IMR-90 (cell line): ENCODE data around the gene LRRC36. TPM values are rescaled to one million over a fixed set of nuclear protein-coding genes. Genes with fewer than 3 reads are reported as not detected.

Experiments used
- ATAC-seq: fragments of 200-7000 bp; cut with Tn5 transposase; 2 replicates; pipeline ENCODE4 v1.9.1; 2020; ENCODE audit warnings: low read depth, mild to moderate bottlenecking, moderate library complexity
- BruUV-seq: library from RNA; stranded (reverse); fragments of 400-500 nt; replicated peaks from 2 replicates; lab custom pipeline; 2021; lab: Mats Ljungman, UMichigan
- CTCF ChIA-PET: fragments of 300-600 bp; formaldehyde crosslinking; extraction: SDS; loops from one replicate; lab custom pipeline; 2021; ENCODE audit warnings: antibody characterized with exemption; lab: Yijun Ruan, JAX
- POLR2A ChIA-PET: fragments of 300-600 bp; sonication (Branson Sonifier 250); formaldehyde crosslinking; loops from one replicate; lab custom pipeline; 2022; ENCODE audit warnings: antibody characterized with exemption; ENCODE audit not compliant: unreplicated experiment; lab: Charles Lee
- DNase-seq: peaks from one replicate; pipeline ENCODE4 v3.0.0; 2013
- H2AFZ ChIP-seq: replicated peaks from 2 replicates; pipeline ENCODE3; 2013; ENCODE audit warnings: low read length, mild to moderate bottlenecking; ENCODE audit not compliant: poor library complexity
- H2AK5ac ChIP-seq: 2 replicates; pipeline ENCODE4 v1.6.1; 2013; ENCODE audit warnings: low read depth, low read length, inconsistent platforms
- H2AK9ac ChIP-seq: replicated peaks from 2 replicates; pipeline ENCODE3; 2013; ENCODE audit warnings: mild to moderate bottlenecking, low read depth, low read length, moderate library complexity; ENCODE audit not compliant: poor library complexity
- H2BK120ac ChIP-seq: 2 replicates; pipeline ENCODE4 v1.6.1; 2013; ENCODE audit warnings: low read depth, low read length, inconsistent platforms
- H2BK15ac ChIP-seq: 3 replicates; pipeline ENCODE4 v1.6.1; 2013; ENCODE audit warnings: low read depth, low read length, inconsistent platforms
- H2BK20ac ChIP-seq: 2 replicates; pipeline ENCODE4 v1.6.1; 2013; ENCODE audit warnings: low read depth, mild to moderate bottlenecking, inconsistent platforms, low read length, moderate library complexity
- H2BK5ac ChIP-seq: 2 replicates; pipeline ENCODE4 v1.6.1; 2013; ENCODE audit warnings: mild to moderate bottlenecking, low read depth, low read length, inconsistent platforms; ENCODE audit not compliant: poor library complexity, severe bottlenecking
- H3K14ac ChIP-seq: replicated peaks from 2 replicates; pipeline ENCODE4 v1.6.1; 2013; ENCODE audit warnings: low read depth, low read length, inconsistent platforms
- H3K18ac ChIP-seq: 2 replicates; pipeline ENCODE4 v1.6.1; 2013; ENCODE audit warnings: low read depth, low read length, control low read depth
- H3K23ac ChIP-seq: 2 replicates; pipeline ENCODE4 v1.6.1; 2013; ENCODE audit warnings: low read depth, low read length, inconsistent platforms
- H3K27ac ChIP-seq: 2 replicates; pipeline ENCODE4 v1.5.1; 2013; ENCODE audit warnings: mild to moderate bottlenecking, control low read depth, low read length; ENCODE audit not compliant: insufficient read depth
- H3K27me3 ChIP-seq: 2 replicates; pipeline ENCODE4 v1.6.1; 2013; ENCODE audit warnings: low read length; ENCODE audit not compliant: control insufficient read depth, insufficient read depth
- H3K36me3 ChIP-seq: 2 replicates; pipeline ENCODE4 v1.6.1; 2013; ENCODE audit warnings: low read length, mixed read lengths; ENCODE audit not compliant: control insufficient read depth, insufficient read depth
- H3K4ac ChIP-seq: 2 replicates; pipeline ENCODE4 v1.6.1; 2013; ENCODE audit warnings: low read depth, low read length, inconsistent platforms
- H3K4me1 ChIP-seq: 2 replicates; pipeline ENCODE4 v1.6.1; 2013; ENCODE audit warnings: low read length, mixed read lengths; ENCODE audit not compliant: control insufficient read depth, insufficient read depth
- H3K4me2 ChIP-seq: 2 replicates; pipeline ENCODE4 v1.6.1; 2013; ENCODE audit warnings: low read depth, mild to moderate bottlenecking, control low read depth, low read length, moderate library complexity
- H3K4me3 ChIP-seq: 2 replicates; pipeline ENCODE4 v1.5.1; 2013; ENCODE audit warnings: low read depth, mild to moderate bottlenecking, control low read depth, low read length, moderate library complexity; ENCODE audit not compliant: insufficient read depth
- H3K56ac ChIP-seq: 2 replicates; pipeline ENCODE4 v1.6.1; 2013; ENCODE audit warnings: low read length, inconsistent platforms; ENCODE audit not compliant: insufficient read depth; ENCODE audit errors: extremely low read depth
- H3K79me1 ChIP-seq, 2 experiments: 2 replicates each; pipeline ENCODE4 v1.6.1; 2013; ENCODE audit warnings: low read length in 2 of 2, inconsistent platforms in 1 of 2, low read depth in 1 of 2
- H3K9ac ChIP-seq: 2 replicates; pipeline ENCODE4 v1.6.1; 2013; ENCODE audit warnings: low read depth, low read length, control low read depth
- H3K9me1 ChIP-seq: 2 replicates; pipeline ENCODE4 v1.6.1; 2013; ENCODE audit warnings: low read length, inconsistent platforms; ENCODE audit not compliant: insufficient read depth
- H3K9me3 ChIP-seq: 2 replicates; pipeline ENCODE4 v1.6.1; 2013; ENCODE audit warnings: low read length; ENCODE audit not compliant: control insufficient read depth, insufficient read depth
- H4K20me1 ChIP-seq: 2 replicates; pipeline ENCODE4 v1.6.1; 2013; ENCODE audit warnings: low read length, inconsistent platforms; ENCODE audit not compliant: insufficient read depth
- H4K5ac ChIP-seq: 2 replicates; pipeline ENCODE4 v1.6.1; 2013; ENCODE audit warnings: mild to moderate bottlenecking, low read depth, low read length, control low read depth
- H4K8ac ChIP-seq, 2 experiments: 2 replicates each; pipeline ENCODE4 v1.6.1; 2013; ENCODE audit warnings: low read depth in 2 of 2, low read length in 2 of 2, control low read depth in 1 of 2, inconsistent platforms in 1 of 2
- H4K91ac ChIP-seq: 2 replicates; pipeline ENCODE4 v1.6.1; 2013; ENCODE audit warnings: low read depth, low read length, inconsistent platforms; ENCODE audit not compliant: insufficient read depth
- BHLHE40 ChIP-seq: fragments of 150-350 bp; IDR thresholded peaks from 2 replicates; pipeline ENCODE4 v1.6.1; 2016; ENCODE audit warnings: mild to moderate bottlenecking, low read depth, low read length
- CEBPB ChIP-seq: IDR thresholded peaks from 2 replicates; pipeline ENCODE4 v1.6.1; 2012; ENCODE audit warnings: low read depth, low read length, improper control_type of control experiment
- CHD1 ChIP-seq: IDR thresholded peaks from 2 replicates; pipeline ENCODE4 v1.6.1; 2012; ENCODE audit warnings: low read depth, low read length, improper control_type of control experiment
- FOS ChIP-seq: fragments of 150-350 bp; IDR thresholded peaks from 2 replicates; pipeline ENCODE4 v1.6.1; 2016; ENCODE audit warnings: low read depth, low read length
- MAFK ChIP-seq: IDR thresholded peaks from 2 replicates; pipeline ENCODE4 v1.6.1; 2012; ENCODE audit warnings: low read depth, low read length, improper control_type of control experiment
- MAZ ChIP-seq: IDR thresholded peaks from 2 replicates; pipeline ENCODE4 v1.6.1; 2012; ENCODE audit warnings: low read depth, mild to moderate bottlenecking, low read length, improper control_type of control experiment, moderate library complexity, borderline replicate concordance
- MXI1 ChIP-seq: IDR thresholded peaks from 2 replicates; pipeline ENCODE4 v1.6.1; 2012; ENCODE audit warnings: low read depth, mild to moderate bottlenecking, low read length, moderate library complexity, borderline replicate concordance
- NFE2L2 ChIP-seq: fragments of 150-350 bp; IDR thresholded peaks from 2 replicates; pipeline ENCODE4 v1.6.1; 2016; ENCODE audit warnings: low read depth, mild to moderate bottlenecking, low read length
- POLR2A ChIP-seq: IDR thresholded peaks from 2 replicates; pipeline ENCODE4 v1.6.1; 2012; ENCODE audit warnings: mild to moderate bottlenecking, low read depth, low read length
- RAD21 ChIP-seq: IDR thresholded peaks from 2 replicates; pipeline ENCODE4 v1.6.1; 2012; ENCODE audit warnings: low read length, improper control_type of control experiment
- RCOR1 ChIP-seq: IDR thresholded peaks from 2 replicates; pipeline ENCODE4 v1.6.1; 2012; ENCODE audit warnings: mild to moderate bottlenecking, low read length, improper control_type of control experiment; ENCODE audit not compliant: insufficient replicate concordance
- RFX5 ChIP-seq: IDR thresholded peaks from 2 replicates; pipeline ENCODE4 v1.8.0; 2012; ENCODE audit warnings: low read depth, mild to moderate bottlenecking, low read length, moderate library complexity
- SMC3 ChIP-seq: fragments of 150-350 bp; IDR thresholded peaks from 2 replicates; pipeline ENCODE4 v1.6.1; 2016; ENCODE audit warnings: low read depth, mild to moderate bottlenecking, antibody characterized with exemption, low read length, moderate library complexity
- WGBS, 2 experiments: methylation state at CpG; one replicate each; pipeline versions ENCODE4 v1.1.5 to v1.1.7; 2013; ENCODE audit warnings: missing lambda C conversion rate in 2 of 2; ENCODE audit not compliant: insufficient read length in 1 of 2; ENCODE audit errors: extremely low coverage in 2 of 2; 5-methylcytosine and 5-hydroxymethylcytosine counted together
- dilution Hi-C: fragments of 300-500 bp; cut with HindIII; formaldehyde crosslinking; loops from one replicate; pipeline ENCODE4 v1.14.3; 2018; ENCODE audit warnings: low sequenced_read_pairs; ENCODE audit not compliant: unreplicated experiment
- in situ Hi-C: fragments of 300-500 bp; cut with MboI; formaldehyde crosslinking; loops from 3 replicates; pipeline ENCODE4 v1.14.3; 2019; ENCODE audit warnings: low sequenced_read_pairs, inconsistent platforms, mixed read lengths
- intact Hi-C: fragments of 100-400 bp; cut with micrococcal nuclease; formaldehyde crosslinking; loops from 2 replicates; pipeline ENCODE4 v1.10.0; 2022
- polyA plus RNA-seq, 3 experiments: library from polyadenylated mRNA; depleted of rRNA; stranded (reverse); fragments of >200 nt; gene quantifications; 2 replicates each; pipeline ENCODE4 v1.2.3, GENCODE V29; 2012; ENCODE audit warnings: low replicate concordance in 1 of 3
- total RNA-seq: library from RNA; depleted of rRNA; stranded (reverse); fragments of >200 nt; gene quantifications from 2 replicates; pipeline ENCODE4 v1.2.3, GENCODE V29; 2012
- TF ChIP-seq, protein P1 (sequence below): conservative IDR thresholded peaks from 2 replicates; pipeline ENCODE4 v1.5.1; 2012; ENCODE audit warnings: mild to moderate bottlenecking, low read depth, low read length, improper control_type of control experiment
- TF ChIP-seq, protein P2 (sequence below): fragments of 150-350 bp; IDR thresholded peaks from 2 replicates; pipeline ENCODE4 v1.6.1; 2016; ENCODE audit warnings: low read depth, mild to moderate bottlenecking, low read length, moderate library complexity, borderline replicate concordance
- TF ChIP-seq, protein P3 (sequence below): fragments of 150-350 bp; IDR thresholded peaks from 2 replicates; pipeline ENCODE4 v1.6.1; 2017; ENCODE audit warnings: mild to moderate bottlenecking, antibody characterized with exemption, low read length, low read depth

The LRRC36 gene
- total and polyA plus RNA-seq, 2 of the 4 experiments (the other 2 are of a cell fraction), result 0.18 to 0.29 TPM

DNA sequence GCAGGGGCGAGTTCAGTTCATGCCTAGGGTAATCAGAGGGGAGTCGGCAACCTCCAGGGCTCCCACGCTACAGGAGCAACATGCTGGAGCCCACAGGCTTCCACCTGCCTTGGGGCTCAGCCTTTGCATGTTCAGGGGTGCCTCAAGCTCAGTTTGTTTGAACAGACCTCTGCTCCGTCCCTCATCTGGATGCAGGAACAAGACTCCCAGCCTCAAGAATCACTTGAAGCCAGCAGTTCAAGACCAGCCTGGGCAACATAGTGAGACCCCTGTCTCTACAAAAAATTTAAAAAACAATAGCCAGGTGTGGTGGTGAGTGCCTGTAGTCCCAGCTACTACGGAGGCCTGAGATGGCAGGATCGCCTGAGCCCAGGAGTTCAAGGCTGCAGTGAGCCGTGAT, 99.4 kb downstream of the LRRC36 start:
- H3K79me1 ChIP-seq, result no peaks in the 10 kb centered on the region
- no peak overlapping the region for H4K5ac ChIP-seq
- no peak overlapping the region for H3K9ac ChIP-seq
- TF ChIP-seq CEBPB, result no peak
- TF ChIP-seq, protein P1, sequence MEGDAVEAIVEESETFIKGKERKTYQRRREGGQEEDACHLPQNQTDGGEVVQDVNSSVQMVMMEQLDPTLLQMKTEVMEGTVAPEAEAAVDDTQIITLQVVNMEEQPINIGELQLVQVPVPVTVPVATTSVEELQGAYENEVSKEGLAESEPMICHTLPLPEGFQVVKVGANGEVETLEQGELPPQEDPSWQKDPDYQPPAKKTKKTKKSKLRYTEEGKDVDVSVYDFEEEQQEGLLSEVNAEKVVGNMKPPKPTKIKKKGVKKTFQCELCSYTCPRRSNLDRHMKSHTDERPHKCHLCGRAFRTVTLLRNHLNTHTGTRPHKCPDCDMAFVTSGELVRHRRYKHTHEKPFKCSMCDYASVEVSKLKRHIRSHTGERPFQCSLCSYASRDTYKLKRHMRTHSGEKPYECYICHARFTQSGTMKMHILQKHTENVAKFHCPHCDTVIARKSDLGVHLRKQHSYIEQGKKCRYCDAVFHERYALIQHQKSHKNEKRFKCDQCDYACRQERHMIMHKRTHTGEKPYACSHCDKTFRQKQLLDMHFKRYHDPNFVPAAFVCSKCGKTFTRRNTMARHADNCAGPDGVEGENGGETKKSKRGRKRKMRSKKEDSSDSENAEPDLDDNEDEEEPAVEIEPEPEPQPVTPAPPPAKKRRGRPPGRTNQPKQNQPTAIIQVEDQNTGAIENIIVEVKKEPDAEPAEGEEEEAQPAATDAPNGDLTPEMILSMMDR, result no peak
- TF ChIP-seq MXI1, result no peak
- TF ChIP-seq SMC3, result no peak
- no peak for TF ChIP-seq NFE2L2
- TF ChIP-seq, protein P2, sequence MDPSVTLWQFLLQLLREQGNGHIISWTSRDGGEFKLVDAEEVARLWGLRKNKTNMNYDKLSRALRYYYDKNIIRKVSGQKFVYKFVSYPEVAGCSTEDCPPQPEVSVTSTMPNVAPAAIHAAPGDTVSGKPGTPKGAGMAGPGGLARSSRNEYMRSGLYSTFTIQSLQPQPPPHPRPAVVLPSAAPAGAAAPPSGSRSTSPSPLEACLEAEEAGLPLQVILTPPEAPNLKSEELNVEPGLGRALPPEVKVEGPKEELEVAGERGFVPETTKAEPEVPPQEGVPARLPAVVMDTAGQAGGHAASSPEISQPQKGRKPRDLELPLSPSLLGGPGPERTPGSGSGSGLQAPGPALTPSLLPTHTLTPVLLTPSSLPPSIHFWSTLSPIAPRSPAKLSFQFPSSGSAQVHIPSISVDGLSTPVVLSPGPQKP, result no peak
- no peak for TF ChIP-seq CHD1
- TF ChIP-seq RCOR1, result no peak
- TF ChIP-seq MAFK, result no peak
- TF ChIP-seq, protein P3, sequence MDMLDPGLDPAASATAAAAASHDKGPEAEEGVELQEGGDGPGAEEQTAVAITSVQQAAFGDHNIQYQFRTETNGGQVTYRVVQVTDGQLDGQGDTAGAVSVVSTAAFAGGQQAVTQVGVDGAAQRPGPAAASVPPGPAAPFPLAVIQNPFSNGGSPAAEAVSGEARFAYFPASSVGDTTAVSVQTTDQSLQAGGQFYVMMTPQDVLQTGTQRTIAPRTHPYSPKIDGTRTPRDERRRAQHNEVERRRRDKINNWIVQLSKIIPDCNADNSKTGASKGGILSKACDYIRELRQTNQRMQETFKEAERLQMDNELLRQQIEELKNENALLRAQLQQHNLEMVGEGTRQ, result no peak
- no peak for TF ChIP-seq FOS
- TF ChIP-seq POLR2A, result no peak
- no peak for TF ChIP-seq RFX5
- TF ChIP-seq MAZ, result no peak
- no peak for TF ChIP-seq RAD21
- no peak for TF ChIP-seq BHLHE40
- no peak overlapping the region for H3K27ac ChIP-seq
- peaks cover 2% of the 10 kb centered on the region; the same call in 1 of the 2 replicates for H3K4me1 ChIP-seq
- H4K8ac ChIP-seq, result no peak overlapping the region
- ChIA-PET POLR2A (no interaction called here), CTCF (interaction anchor here (0.7 kb wide), 1 partner anchor 39 kb away, joined by 3 read pairs; no protein-coding TSS in a partner anchor)
- H2BK120ac ChIP-seq, result no peak overlapping the region
- no peak for DNase-seq
- H3K56ac ChIP-seq, result no peak overlapping the region
- intact Hi-C loops (loop anchor here (5.0 kb wide), 1 partner anchor 164 kb away; no protein-coding TSS in a partner anchor), dilution Hi-C loops (no loop called here), in situ Hi-C loops (no loop called here)
- H3K9me1 ChIP-seq, result peaks cover 3% of the 10 kb centered on the region; the same call in 1 of the 2 replicates
- H2BK15ac ChIP-seq, result no peak overlapping the region
- BruUV-seq, result no TSS peak
- no peak overlapping the region for H3K4me3 ChIP-seq
- no peak overlapping the region for H2BK5ac ChIP-seq
- ATAC-seq, result no peak
- no peak overlapping the region for H4K91ac ChIP-seq
- no peak overlapping the region for H2AFZ ChIP-seq
- H2AK5ac ChIP-seq, result no peak overlapping the region
- H3K23ac ChIP-seq, result no peak overlapping the region
- 93% methylated on average over 3 of the region's 7 CpGs; no CpG with 5 or more reads in 1 of the 2 experiments for WGBS, 2 experiments
- H3K9me3 ChIP-seq, result no peaks in the 10 kb centered on the region
- peaks cover 56% of the 10 kb centered on the region for H3K27me3 ChIP-seq
- H3K4ac ChIP-seq, result no peak overlapping the region
- H2AK9ac ChIP-seq, result no peak overlapping the region
- H4K20me1 ChIP-seq, result peaks cover 4% of the 10 kb centered on the region; the same call in 1 of the 2 replicates
- H3K4me2 ChIP-seq, result no peak overlapping the region
- no peak overlapping the region for H2BK20ac ChIP-seq
- no peak overlapping the region for H3K14ac ChIP-seq
- H3K18ac ChIP-seq, result no peak overlapping the region
- no peaks in the 10 kb centered on the region for H3K36me3 ChIP-seq
